ENCODE results near the gene TBX2. TPM values are rescaled to one million over a fixed set of nuclear protein-coding genes. Genes with fewer than 3 reads are reported as not detected.

TBX2 gene
- total and polyA plus RNA-seq, 10 of the 15 experiments (the other 5 are each of a cell fraction or from before 2014, with no cell fraction given) = 0.13 TPM; not detected in 9

DNA sequence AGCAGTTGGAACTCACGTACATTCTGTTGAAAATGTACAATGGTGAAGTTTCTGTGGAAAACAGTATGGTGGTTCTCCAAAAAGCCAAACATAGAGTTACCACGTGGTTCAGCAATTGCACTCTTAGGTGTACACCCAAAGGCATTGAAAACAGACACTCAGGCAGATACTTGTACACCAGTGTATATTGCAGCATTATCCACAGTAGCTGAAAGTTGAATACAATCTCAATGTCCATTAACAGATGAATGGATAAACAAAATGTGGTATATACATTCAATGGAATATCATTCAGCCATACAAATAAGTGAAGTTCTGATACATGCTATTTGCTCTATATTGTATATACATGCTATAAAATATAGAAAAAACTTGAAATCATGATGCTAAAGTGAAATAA is 23.2 kb downstream of the TBX2 start:
- FAIRE-seq (no peak), DNase-seq (ENCODE audit: low read depth, low spot score) (no peak), ATAC-seq (no peak)
- Histone ChIP-seq H3K4me1 (ENCODE audit: control insufficient read depth, insufficient read depth, low read length) (no peaks in the 10 kb centered on the region), H3K9me3 (replicated peaks; ENCODE audit: control insufficient read depth, insufficient read depth, low read length) (no peaks in the 10 kb centered on the region; the same call in 2 of the 3 replicates), H4K20me1 (ENCODE audit: control insufficient read depth, insufficient read depth) (no peaks in the 10 kb centered on the region), H3K27ac (ENCODE audit: control insufficient read depth, insufficient read depth) (no peak overlapping the region), H3K4me2 (ENCODE audit: control insufficient read depth, insufficient read depth) (no peak overlapping the region), H3K79me2 (ENCODE audit: control insufficient read depth, insufficient read depth, low read length) (no peaks in the 10 kb centered on the region), H3K9ac (ENCODE audit: control insufficient read depth, insufficient read depth, low read length) (no peak overlapping the region), H3K36me3 (ENCODE audit: control insufficient read depth in 2 of 2, insufficient read depth in 2 of 2, low read length in 1 of 2) (no peaks in the 10 kb centered on the region), H3K27me3 (replicated peaks in 1 of 2; ENCODE audit: control insufficient read depth in 2 of 2, insufficient read depth in 2 of 2, low read length in 1 of 2) (peaks cover 0 to 2% of the 10 kb centered on the region in 2 experiments; a peak in 2 of 4 replicates), H3K4me3 (no peak overlapping the region), H2AFZ (ENCODE audit: control insufficient read depth, low read depth, low read length) (no peak overlapping the region)
- 0% methylated on average over 2 of the region's 2 CpGs for WGBS (ENCODE audit: insufficient coverage, insufficient replicate concordance, low lambda C conversion rate, missing lambda C conversion rate)
- no peak for TF ChIP-seq WRNIP1 (IDR thresholded peaks at IDR 0.05; ENCODE audit: borderline replicate concordance, low read depth, low read length)
- 0 out of 2 replicates have a peak, but pooled peaks have one; percentile 73 for TF ChIP-seq NFXL1 (IDR thresholded peaks at IDR 0.05; ENCODE audit: borderline replicate concordance)
- TF ChIP-seq ETV6 (conservative IDR thresholded peaks at IDR 0.05 in 1 of 2, IDR thresholded peaks at IDR 0.05 in 1 of 2; ENCODE audit: borderline replicate concordance in 1 of 2, low read depth in 1 of 2) = peak in 1 of 2 experiments; percentile 70; a peak in 1 of 4 replicates
- TF ChIP-seq EZH2 (IDR thresholded peaks at IDR 0.05; ENCODE audit: borderline replicate concordance, control insufficient read depth, low read depth, low read length) = no peak
- no peak for TF ChIP-seq SREBF1 (IDR thresholded peaks at IDR 0.05; ENCODE audit: low read length)
- TF ChIP-seq, protein P1, sequence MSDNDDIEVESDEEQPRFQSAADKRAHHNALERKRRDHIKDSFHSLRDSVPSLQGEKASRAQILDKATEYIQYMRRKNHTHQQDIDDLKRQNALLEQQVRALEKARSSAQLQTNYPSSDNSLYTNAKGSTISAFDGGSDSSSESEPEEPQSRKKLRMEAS (IDR thresholded peaks at IDR 0.05; ENCODE audit: low read depth, low read length) = no peak
- in situ Hi-C loops (cut with MboI) (loop anchor here (5.0 kb wide), 1 partner anchor 129 kb away; no protein-coding TSS in a partner anchor), intact Hi-C loops (cut with micrococcal nuclease; ENCODE audit: unreplicated experiment) (no loop called here)
- ChIA-PET POLR2A (no interaction called here), CTCF (no interaction called here), RAD21 (ENCODE audit: unreplicated experiment) (no interaction called here), SMC1A (ENCODE audit: uncharacterized antibody, unreplicated experiment) (no interaction called here)
- no TSS peak for BruUV-seq (replicated peaks)
